ENCODE data around the gene SELENOF. TPM values are rescaled to one million over a fixed set of nuclear protein-coding genes. Genes with fewer than 3 reads are reported as not detected.

SELENOF gene
- total RNA-seq, 1 experiment from 2014 or later, result 175 TPM

DNA sequence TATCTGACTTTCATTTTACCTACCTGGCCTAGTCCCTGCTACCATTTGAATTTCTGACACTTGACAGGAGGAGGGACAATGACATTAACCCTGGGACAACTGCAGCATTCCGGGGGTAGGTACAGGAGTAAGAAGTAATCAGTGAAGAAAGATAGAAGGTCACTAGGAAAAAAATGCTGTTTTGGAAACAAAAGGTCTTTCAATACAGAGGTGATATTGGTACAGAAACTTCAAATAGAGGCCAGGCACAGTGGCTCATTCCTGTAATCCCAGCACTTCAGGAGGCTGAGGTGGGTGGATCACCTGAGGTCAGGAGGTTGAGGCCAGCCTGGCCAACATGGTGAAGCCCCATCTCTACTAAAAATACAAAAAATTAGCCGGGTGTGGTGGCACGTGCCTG is 68.4 kb downstream of the SELENOF start:
- no peak overlapping the region for H2AFZ ChIP-seq (ENCODE audit: low read depth, low read length, poor library complexity, severe bottlenecking)
- no peaks in the 10 kb centered on the region for H4K20me1 ChIP-seq (ENCODE audit: insufficient read depth)
- DNase-seq (ENCODE audit: low read depth, low spot score), result no peak
- no peaks in the 10 kb centered on the region for H3K36me3 ChIP-seq (ENCODE audit: control insufficient read depth in 1 of 2, insufficient read depth in 2 of 2, low read length in 2 of 2)
- no peaks in the 10 kb centered on the region for H3K9me2 ChIP-seq (ENCODE audit: insufficient read depth)
- no peak for ATAC-seq
- H3K4me3 ChIP-seq (replicated peaks in 1 of 2; ENCODE audit: low read depth in 1 of 2, low read length in 2 of 2), result no peak overlapping the region
- no peaks in the 10 kb centered on the region for H3K27me3 ChIP-seq (ENCODE audit: insufficient read depth, low read length)
- BruUV-seq (replicated peaks), result no TSS peak
- H3K79me2 ChIP-seq (ENCODE audit: insufficient read depth, low read length), result no peaks in the 10 kb centered on the region
- H3K4me1 ChIP-seq (ENCODE audit: control insufficient read depth in 1 of 2, insufficient read depth in 2 of 2, low read length in 2 of 2), result peaks cover 0 to 4% of the 10 kb centered on the region in 2 experiments; a peak in 1 of 4 replicates
- intact Hi-C loops (cut with micrococcal nuclease), result no loop called here
- H3K4me2 ChIP-seq (ENCODE audit: low read length), result no peak overlapping the region
- ChIA-PET CTCF (no interaction called here), POLR2A (no interaction called here), RAD21 (ENCODE audit: low non-redundant PET in 1 of 2, low total read pairs in 2 of 2, uncharacterized antibody in 2 of 2, unreplicated experiment in 2 of 2) (no interaction called here)
- H3K9me3 ChIP-seq (ENCODE audit: control insufficient read depth in 1 of 2, insufficient read depth in 1 of 2, low read depth in 1 of 2, low read length in 2 of 2), result no peaks in the 10 kb centered on the region
- TF ChIP-seq ELF1 (IDR thresholded peaks at IDR 0.05; ENCODE audit: borderline replicate concordance, low read depth), result no peak
- TF ChIP-seq JUND (IDR thresholded peaks at IDR 0.05), result no peak
- no peak for TF ChIP-seq SIN3A (IDR thresholded peaks at IDR 0.05; ENCODE audit: low read depth)
- TF ChIP-seq, protein P1, sequence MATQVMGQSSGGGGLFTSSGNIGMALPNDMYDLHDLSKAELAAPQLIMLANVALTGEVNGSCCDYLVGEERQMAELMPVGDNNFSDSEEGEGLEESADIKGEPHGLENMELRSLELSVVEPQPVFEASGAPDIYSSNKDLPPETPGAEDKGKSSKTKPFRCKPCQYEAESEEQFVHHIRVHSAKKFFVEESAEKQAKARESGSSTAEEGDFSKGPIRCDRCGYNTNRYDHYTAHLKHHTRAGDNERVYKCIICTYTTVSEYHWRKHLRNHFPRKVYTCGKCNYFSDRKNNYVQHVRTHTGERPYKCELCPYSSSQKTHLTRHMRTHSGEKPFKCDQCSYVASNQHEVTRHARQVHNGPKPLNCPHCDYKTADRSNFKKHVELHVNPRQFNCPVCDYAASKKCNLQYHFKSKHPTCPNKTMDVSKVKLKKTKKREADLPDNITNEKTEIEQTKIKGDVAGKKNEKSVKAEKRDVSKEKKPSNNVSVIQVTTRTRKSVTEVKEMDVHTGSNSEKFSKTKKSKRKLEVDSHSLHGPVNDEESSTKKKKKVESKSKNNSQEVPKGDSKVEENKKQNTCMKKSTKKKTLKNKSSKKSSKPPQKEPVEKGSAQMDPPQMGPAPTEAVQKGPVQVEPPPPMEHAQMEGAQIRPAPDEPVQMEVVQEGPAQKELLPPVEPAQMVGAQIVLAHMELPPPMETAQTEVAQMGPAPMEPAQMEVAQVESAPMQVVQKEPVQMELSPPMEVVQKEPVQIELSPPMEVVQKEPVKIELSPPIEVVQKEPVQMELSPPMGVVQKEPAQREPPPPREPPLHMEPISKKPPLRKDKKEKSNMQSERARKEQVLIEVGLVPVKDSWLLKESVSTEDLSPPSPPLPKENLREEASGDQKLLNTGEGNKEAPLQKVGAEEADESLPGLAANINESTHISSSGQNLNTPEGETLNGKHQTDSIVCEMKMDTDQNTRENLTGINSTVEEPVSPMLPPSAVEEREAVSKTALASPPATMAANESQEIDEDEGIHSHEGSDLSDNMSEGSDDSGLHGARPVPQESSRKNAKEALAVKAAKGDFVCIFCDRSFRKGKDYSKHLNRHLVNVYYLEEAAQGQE (IDR thresholded peaks at IDR 0.05; ENCODE audit: low read depth), result no peak
- no peak for TF ChIP-seq YY1 (IDR thresholded peaks at IDR 0.05; ENCODE audit: extremely low read depth, insufficient replicate concordance, low read depth, low read length)
- no peak for TF ChIP-seq EZH2phosphoT487 (IDR thresholded peaks at IDR 0.05; ENCODE audit: borderline replicate concordance)
- no peak for TF ChIP-seq TCF7L2 (IDR thresholded peaks at IDR 0.05; ENCODE audit: borderline replicate concordance, extremely low read depth, insufficient read depth, insufficient read length)
- TF ChIP-seq, protein P2, sequence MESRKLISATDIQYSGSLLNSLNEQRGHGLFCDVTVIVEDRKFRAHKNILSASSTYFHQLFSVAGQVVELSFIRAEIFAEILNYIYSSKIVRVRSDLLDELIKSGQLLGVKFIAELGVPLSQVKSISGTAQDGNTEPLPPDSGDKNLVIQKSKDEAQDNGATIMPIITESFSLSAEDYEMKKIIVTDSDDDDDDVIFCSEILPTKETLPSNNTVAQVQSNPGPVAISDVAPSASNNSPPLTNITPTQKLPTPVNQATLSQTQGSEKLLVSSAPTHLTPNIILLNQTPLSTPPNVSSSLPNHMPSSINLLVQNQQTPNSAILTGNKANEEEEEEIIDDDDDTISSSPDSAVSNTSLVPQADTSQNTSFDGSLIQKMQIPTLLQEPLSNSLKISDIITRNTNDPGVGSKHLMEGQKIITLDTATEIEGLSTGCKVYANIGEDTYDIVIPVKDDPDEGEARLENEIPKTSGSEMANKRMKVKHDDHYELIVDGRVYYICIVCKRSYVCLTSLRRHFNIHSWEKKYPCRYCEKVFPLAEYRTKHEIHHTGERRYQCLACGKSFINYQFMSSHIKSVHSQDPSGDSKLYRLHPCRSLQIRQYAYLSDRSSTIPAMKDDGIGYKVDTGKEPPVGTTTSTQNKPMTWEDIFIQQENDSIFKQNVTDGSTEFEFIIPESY (IDR thresholded peaks at IDR 0.05; ENCODE audit: extremely low read depth, insufficient replicate concordance, low read length), result no peak
- TF ChIP-seq, protein P3, sequence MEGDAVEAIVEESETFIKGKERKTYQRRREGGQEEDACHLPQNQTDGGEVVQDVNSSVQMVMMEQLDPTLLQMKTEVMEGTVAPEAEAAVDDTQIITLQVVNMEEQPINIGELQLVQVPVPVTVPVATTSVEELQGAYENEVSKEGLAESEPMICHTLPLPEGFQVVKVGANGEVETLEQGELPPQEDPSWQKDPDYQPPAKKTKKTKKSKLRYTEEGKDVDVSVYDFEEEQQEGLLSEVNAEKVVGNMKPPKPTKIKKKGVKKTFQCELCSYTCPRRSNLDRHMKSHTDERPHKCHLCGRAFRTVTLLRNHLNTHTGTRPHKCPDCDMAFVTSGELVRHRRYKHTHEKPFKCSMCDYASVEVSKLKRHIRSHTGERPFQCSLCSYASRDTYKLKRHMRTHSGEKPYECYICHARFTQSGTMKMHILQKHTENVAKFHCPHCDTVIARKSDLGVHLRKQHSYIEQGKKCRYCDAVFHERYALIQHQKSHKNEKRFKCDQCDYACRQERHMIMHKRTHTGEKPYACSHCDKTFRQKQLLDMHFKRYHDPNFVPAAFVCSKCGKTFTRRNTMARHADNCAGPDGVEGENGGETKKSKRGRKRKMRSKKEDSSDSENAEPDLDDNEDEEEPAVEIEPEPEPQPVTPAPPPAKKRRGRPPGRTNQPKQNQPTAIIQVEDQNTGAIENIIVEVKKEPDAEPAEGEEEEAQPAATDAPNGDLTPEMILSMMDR (IDR thresholded peaks at IDR 0.05 in 2 of 3, conservative IDR thresholded peaks at IDR 0.05 in 1 of 3; ENCODE audit: borderline replicate concordance in 1 of 3, insufficient read depth in 1 of 3, low read depth in 2 of 3, low read length in 2 of 3), result no peak
- TF ChIP-seq, protein P4, sequence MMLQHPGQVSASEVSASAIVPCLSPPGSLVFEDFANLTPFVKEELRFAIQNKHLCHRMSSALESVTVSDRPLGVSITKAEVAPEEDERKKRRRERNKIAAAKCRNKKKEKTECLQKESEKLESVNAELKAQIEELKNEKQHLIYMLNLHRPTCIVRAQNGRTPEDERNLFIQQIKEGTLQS (IDR thresholded peaks at IDR 0.05), result no peak
- TF ChIP-seq SRF (IDR thresholded peaks at IDR 0.05; ENCODE audit: low read depth), result no peak
- no peak for TF ChIP-seq FOSL1 (IDR thresholded peaks at IDR 0.05; ENCODE audit: low read depth)
- TF ChIP-seq ZNF274 (IDR thresholded peaks at IDR 0.05; ENCODE audit: low read depth, low read length), result no peak
- TF ChIP-seq, protein P5, sequence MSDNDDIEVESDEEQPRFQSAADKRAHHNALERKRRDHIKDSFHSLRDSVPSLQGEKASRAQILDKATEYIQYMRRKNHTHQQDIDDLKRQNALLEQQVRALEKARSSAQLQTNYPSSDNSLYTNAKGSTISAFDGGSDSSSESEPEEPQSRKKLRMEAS (IDR thresholded peaks at IDR 0.05), result no peak
- no peak for TF ChIP-seq POLR2AphosphoS5 (IDR thresholded peaks at IDR 0.05; ENCODE audit: low read depth, low read length)
- no peak overlapping the region for H3K27ac ChIP-seq (ENCODE audit: low read depth, low read length)
- H3K9ac ChIP-seq (ENCODE audit: low read length), result no peak overlapping the region
